A549 (cell line): ENCODE measurements around the gene GET4. TPM values are rescaled to one million over a fixed set of nuclear protein-coding genes. Genes with fewer than 3 reads are reported as not detected.

Source experiments
- ATAC-seq, 2 experiments: fragments of 200-7000 bp in 1 of 2; fragments of >200 bp in 1 of 2; cut with Nextera tagmentation in 1 of 2; cut with Tn5 transposase in 1 of 2; 3 replicates each; pipeline versions ENCODE4 v1.8.0 to v1.9.1; 2018 to 2020; ENCODE audit warnings: mild to moderate bottlenecking in 1 of 2, moderate library complexity in 1 of 2
- CTCF ChIA-PET: fragments of 300-600 bp; sonication (Branson Sonifier 250); formaldehyde crosslinking; extraction: SDS; loops from one replicate; lab custom pipeline; 2021; ENCODE audit warnings: antibody characterized with exemption, inconsistent platforms; lab: Yijun Ruan, JAX
- POLR2A ChIA-PET: fragments of 350-600 bp; formaldehyde crosslinking; extraction: SDS; loops from one replicate; lab custom pipeline; 2021; ENCODE audit warnings: antibody characterized with exemption, inconsistent platforms; lab: Yijun Ruan, JAX
- DNase-seq, 2 experiments: peaks; one replicate each; pipeline versions ENCODE4 v3.0.0 to v3.0.0-alpha.2; 2011 to 2016; ENCODE audit warnings: low read depth in 1 of 2, low spot score in 1 of 2
- FAIRE-seq: peaks from 2 replicates; lab custom pipeline; 2011; peaks lifted over from hg19 to GRCh38; lab: Jason Lieb, UNC
- H3K27ac ChIP-seq, 2 experiments: fragments of >200 bp; sonication (Bioruptor Twin); formaldehyde crosslinking; 3 replicates each; pipeline ENCODE4 v1.5.1; 2016 to 2017
- H3K4me1 ChIP-seq: fragments of >200 bp; sonication (Bioruptor Twin); formaldehyde crosslinking; 3 replicates; pipeline ENCODE4 v1.6.1; 2016
- H3K4me2 ChIP-seq: fragments of >200 bp; sonication (Bioruptor Twin); formaldehyde crosslinking; 3 replicates; pipeline ENCODE4 v1.6.1; 2016
- H3K4me3 ChIP-seq: fragments of >200 bp; sonication (Bioruptor Twin); formaldehyde crosslinking; 3 replicates; pipeline ENCODE4 v1.5.1; 2016
- H3K9me3 ChIP-seq: fragments of >200 bp; sonication (Bioruptor Twin); formaldehyde crosslinking; 3 replicates; pipeline ENCODE4 v1.6.1; 2016
- CHD4 ChIP-seq: fragments of 200-600 bp; sonication (generic); IDR thresholded peaks from 2 replicates; pipeline ENCODE4 v1.6.1; 2016; ENCODE audit warnings: antibody characterized with exemption, mild to moderate bottlenecking, borderline replicate concordance
- ESRRA ChIP-seq: fragments of 150-350 bp; IDR thresholded peaks from 2 replicates; pipeline ENCODE4 v1.6.1; 2014; ENCODE audit warnings: mild to moderate bottlenecking, low read length, borderline replicate concordance
- HDAC2 ChIP-seq: fragments of 200-600 bp; sonication (generic); IDR thresholded peaks from 2 replicates; pipeline ENCODE4 v1.6.1; 2016
- HOXA7 ChIP-seq: fragments of 250-450 bp; sonication (Bioruptor Pico); IDR thresholded peaks from 2 replicates; pipeline ENCODE4 v1.5.0; 2020; ENCODE audit warnings: mild to moderate bottlenecking, moderate library complexity
- JUNB ChIP-seq: fragments of >200 bp; sonication (Bioruptor Twin); formaldehyde crosslinking; IDR thresholded peaks from 2 replicates; pipeline ENCODE4 v1.6.1; 2016
- KDM1A ChIP-seq: fragments of 200-600 bp; sonication (generic); IDR thresholded peaks from 2 replicates; pipeline ENCODE4 v1.6.1; 2016; ENCODE audit warnings: low read depth, mild to moderate bottlenecking
- MAZ ChIP-seq: fragments of 150-350 bp; IDR thresholded peaks from 2 replicates; pipeline ENCODE4 v1.6.1; 2014; ENCODE audit warnings: antibody characterized with exemption, low read depth, low read length, borderline replicate concordance
- MYC ChIP-seq: IDR thresholded peaks from 2 replicates; pipeline ENCODE4 v1.6.1; 2012; ENCODE audit warnings: mild to moderate bottlenecking, inconsistent platforms, low read length, improper control_type of control experiment, borderline replicate concordance
- RAD21 ChIP-seq, 2 experiments: fragments of >200 bp in 1 of 2; sonication (Bioruptor Twin) in 1 of 2; formaldehyde crosslinking in 1 of 2; IDR thresholded peaks in 1 of 2; conservative IDR thresholded peaks in 1 of 2; 2 replicates in 1 of 2; 3 replicates in 1 of 2; pipeline ENCODE4 v1.6.1; 2012 to 2018; ENCODE audit warnings: inconsistent platforms in 1 of 2
- RCOR1 ChIP-seq: fragments of 150-350 bp; IDR thresholded peaks from 2 replicates; pipeline ENCODE4 v1.6.1; 2014; ENCODE audit warnings: antibody characterized with exemption, low read length, low read depth
- RFX5 ChIP-seq: fragments of 450-650 bp; IDR thresholded peaks from 2 replicates; pipeline ENCODE4 v1.7.1; 2014; ENCODE audit warnings: antibody characterized with exemption, mild to moderate bottlenecking, moderate library complexity
- RNF2 ChIP-seq: fragments of 200-600 bp; sonication (generic); IDR thresholded peaks from 2 replicates; pipeline ENCODE4 v1.6.1; 2016; ENCODE audit warnings: low read depth, mild to moderate bottlenecking, antibody characterized with exemption, moderate library complexity, borderline replicate concordance
- SMC3 ChIP-seq: fragments of >200 bp; sonication (Bioruptor Twin); formaldehyde crosslinking; IDR thresholded peaks from 3 replicates; pipeline ENCODE4 v1.6.1; 2018; ENCODE audit warnings: inconsistent platforms
- TFCP2L1 ChIP-seq: fragments of 250-450 bp; sonication (Bioruptor Pico); IDR thresholded peaks from 2 replicates; pipeline ENCODE4 v1.5.0; 2021; ENCODE audit warnings: mild to moderate bottlenecking
- TP53 ChIP-seq: fragments of 250-450 bp; sonication (Bioruptor Pico); IDR thresholded peaks from 2 replicates; pipeline ENCODE4 v1.5.0; 2021; ENCODE audit warnings: mild to moderate bottlenecking, moderate library complexity
- ZC3H11A ChIP-seq: fragments of 450-650 bp; IDR thresholded peaks from 2 replicates; pipeline ENCODE4 v1.6.1; 2014; ENCODE audit warnings: antibody characterized with exemption, mild to moderate bottlenecking
- ZNF302 ChIP-seq: fragments of 250-450 bp; sonication (Bioruptor Pico); IDR thresholded peaks from 2 replicates; pipeline ENCODE4 v1.9.0; 2021; ENCODE audit warnings: inconsistent platforms, mild to moderate bottlenecking, moderate library complexity
- ZSCAN20 ChIP-seq: fragments of 250-450 bp; sonication (Bioruptor Pico); IDR thresholded peaks from 2 replicates; pipeline ENCODE4 v1.8.0; 2022; ENCODE audit warnings: mild to moderate bottlenecking, moderate library complexity
- whole genome bisulfite sequencing: methylation state at CpG from one replicate; pipeline ENCODE4 v1.1.6; 2017; ENCODE audit errors: missing lambda C conversion rate; 5-methylcytosine and 5-hydroxymethylcytosine counted together
- polyA plus RNA-seq, 4 experiments: library from polyadenylated mRNA; depleted of rRNA in 3 of 4; stranded (reverse); fragments of >200 nt; fragmentation: RNase III in 1 of 4; extraction: RNeasy Plus Mini Kit Qiagen cat#74134 plus additional on column Dnase treatment in 1 of 4; gene quantifications; 2 replicates in 3 of 4; 3 replicates in 1 of 4; pipeline ENCODE4 v1.2.3, GENCODE V29; 2011 to 2017
- TF ChIP-seq, protein P1 (sequence below): IDR thresholded peaks from 2 replicates; pipeline ENCODE4 v1.6.1; 2012; ENCODE audit warnings: low read depth, borderline replicate concordance
- TF ChIP-seq, protein P2 (sequence below): fragments of >200 bp; sonication (Bioruptor Twin); formaldehyde crosslinking; IDR thresholded peaks from 3 replicates; pipeline ENCODE4 v1.6.1; 2016
- TF ChIP-seq, protein P3 (sequence below): IDR thresholded peaks from 2 replicates; pipeline ENCODE4 v1.6.1; 2012
- TF ChIP-seq, protein P4 (sequence below): fragments of 250-450 bp; sonication (Bioruptor Pico); IDR thresholded peaks from 2 replicates; pipeline ENCODE4 v1.5.0; 2020; ENCODE audit warnings: low read depth, mild to moderate bottlenecking, moderate library complexity
- TF ChIP-seq, protein P5 (sequence below): fragments of 450-650 bp; IDR thresholded peaks from 2 replicates; pipeline ENCODE4 v1.6.1; 2014; ENCODE audit warnings: antibody characterized with exemption
- TF ChIP-seq, protein P6 (sequence below): fragments of 200-600 bp; sonication (generic); IDR thresholded peaks from 2 replicates; pipeline ENCODE4 v1.6.1; 2016; ENCODE audit warnings: antibody characterized with exemption, mild to moderate bottlenecking, moderate library complexity

Gene GET4
- polyA plus RNA-seq, 2 of the 4 experiments (the other 2 are of a cell fraction) = 26.1 to 37.0 TPM

DNA sequence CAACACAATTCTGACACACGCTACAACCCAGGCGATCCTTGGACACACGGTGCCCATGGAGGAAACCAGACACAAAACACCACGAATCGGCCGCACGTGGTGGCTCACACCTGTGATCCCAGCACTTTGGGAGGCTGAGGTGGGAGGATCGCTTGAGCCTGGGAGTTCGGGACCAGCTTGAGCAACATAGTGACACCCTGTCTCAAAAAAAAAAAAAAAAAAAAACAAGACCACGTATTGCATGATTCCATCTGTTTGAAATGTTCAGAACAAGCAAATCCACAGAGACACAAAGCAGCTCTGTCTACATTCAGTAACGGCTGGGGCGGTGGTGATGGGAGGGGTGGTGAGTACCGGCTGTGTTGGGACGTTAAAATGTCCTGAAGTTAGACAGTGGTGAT is 53.0 kb downstream of the GET4 start:
- H3K4me1 ChIP-seq = peaks cover 5% of the 10 kb centered on the region; the same call in 2 of the 3 replicates
- WGBS = 65% methylated on average over 14 of the region's 14 CpGs
- DNase-seq (no peak), ATAC-seq (no peak), FAIRE-seq (no peak)
- H3K4me3 ChIP-seq = no peak overlapping the region
- ChIA-PET CTCF (interaction anchor here (0.6 to 0.8 kb wide), 3 partner anchors 25 to 69 kb away, joined by 3 to 4 read pairs (median 3); no protein-coding TSS in a partner anchor), POLR2A (no interaction called here)
- no peaks in the 10 kb centered on the region for H3K9me3 ChIP-seq
- H3K27ac ChIP-seq = no peak overlapping the region
- no peak overlapping the region for H3K4me2 ChIP-seq
- TF ChIP-seq RFX5 (no peak), CHD4 (no peak), ESRRA (no peak), RCOR1 (no peak), JUNB (no peak), TP53 (CRISPR knock-in tag) (no peak), KDM1A (no peak), ZNF302 (CRISPR knock-in tag) (no peak), MAZ (no peak), HDAC2 (no peak), SMC3 (no peak), TFCP2L1 (CRISPR knock-in tag) (no peak), HOXA7 (CRISPR knock-in tag) (no peak), RAD21 (conservative IDR thresholded peaks at IDR 0.05 in 1 of 2, IDR thresholded peaks at IDR 0.05 in 1 of 2) (no peak), ZSCAN20 (CRISPR knock-in tag) (no peak), MYC (no peak)
- TF ChIP-seq, protein P1, sequence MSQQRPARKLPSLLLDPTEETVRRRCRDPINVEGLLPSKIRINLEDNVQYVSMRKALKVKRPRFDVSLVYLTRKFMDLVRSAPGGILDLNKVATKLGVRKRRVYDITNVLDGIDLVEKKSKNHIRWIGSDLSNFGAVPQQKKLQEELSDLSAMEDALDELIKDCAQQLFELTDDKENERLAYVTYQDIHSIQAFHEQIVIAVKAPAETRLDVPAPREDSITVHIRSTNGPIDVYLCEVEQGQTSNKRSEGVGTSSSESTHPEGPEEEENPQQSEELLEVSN = no peak
- TF ChIP-seq, protein P2, sequence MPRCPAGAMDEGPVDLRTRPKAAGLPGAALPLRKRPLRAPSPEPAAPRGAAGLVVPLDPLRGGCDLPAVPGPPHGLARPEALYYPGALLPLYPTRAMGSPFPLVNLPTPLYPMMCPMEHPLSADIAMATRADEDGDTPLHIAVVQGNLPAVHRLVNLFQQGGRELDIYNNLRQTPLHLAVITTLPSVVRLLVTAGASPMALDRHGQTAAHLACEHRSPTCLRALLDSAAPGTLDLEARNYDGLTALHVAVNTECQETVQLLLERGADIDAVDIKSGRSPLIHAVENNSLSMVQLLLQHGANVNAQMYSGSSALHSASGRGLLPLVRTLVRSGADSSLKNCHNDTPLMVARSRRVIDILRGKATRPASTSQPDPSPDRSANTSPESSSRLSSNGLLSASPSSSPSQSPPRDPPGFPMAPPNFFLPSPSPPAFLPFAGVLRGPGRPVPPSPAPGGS = no peak
- TF ChIP-seq, protein P3, sequence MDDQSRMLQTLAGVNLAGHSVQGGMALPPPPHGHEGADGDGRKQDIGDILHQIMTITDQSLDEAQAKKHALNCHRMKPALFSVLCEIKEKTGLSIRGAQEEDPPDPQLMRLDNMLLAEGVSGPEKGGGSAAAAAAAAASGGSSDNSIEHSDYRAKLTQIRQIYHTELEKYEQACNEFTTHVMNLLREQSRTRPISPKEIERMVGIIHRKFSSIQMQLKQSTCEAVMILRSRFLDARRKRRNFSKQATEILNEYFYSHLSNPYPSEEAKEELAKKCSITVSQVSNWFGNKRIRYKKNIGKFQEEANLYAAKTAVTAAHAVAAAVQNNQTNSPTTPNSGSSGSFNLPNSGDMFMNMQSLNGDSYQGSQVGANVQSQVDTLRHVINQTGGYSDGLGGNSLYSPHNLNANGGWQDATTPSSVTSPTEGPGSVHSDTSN = no peak
- TF ChIP-seq, all 56 proteins: peak for 0

DNA sequence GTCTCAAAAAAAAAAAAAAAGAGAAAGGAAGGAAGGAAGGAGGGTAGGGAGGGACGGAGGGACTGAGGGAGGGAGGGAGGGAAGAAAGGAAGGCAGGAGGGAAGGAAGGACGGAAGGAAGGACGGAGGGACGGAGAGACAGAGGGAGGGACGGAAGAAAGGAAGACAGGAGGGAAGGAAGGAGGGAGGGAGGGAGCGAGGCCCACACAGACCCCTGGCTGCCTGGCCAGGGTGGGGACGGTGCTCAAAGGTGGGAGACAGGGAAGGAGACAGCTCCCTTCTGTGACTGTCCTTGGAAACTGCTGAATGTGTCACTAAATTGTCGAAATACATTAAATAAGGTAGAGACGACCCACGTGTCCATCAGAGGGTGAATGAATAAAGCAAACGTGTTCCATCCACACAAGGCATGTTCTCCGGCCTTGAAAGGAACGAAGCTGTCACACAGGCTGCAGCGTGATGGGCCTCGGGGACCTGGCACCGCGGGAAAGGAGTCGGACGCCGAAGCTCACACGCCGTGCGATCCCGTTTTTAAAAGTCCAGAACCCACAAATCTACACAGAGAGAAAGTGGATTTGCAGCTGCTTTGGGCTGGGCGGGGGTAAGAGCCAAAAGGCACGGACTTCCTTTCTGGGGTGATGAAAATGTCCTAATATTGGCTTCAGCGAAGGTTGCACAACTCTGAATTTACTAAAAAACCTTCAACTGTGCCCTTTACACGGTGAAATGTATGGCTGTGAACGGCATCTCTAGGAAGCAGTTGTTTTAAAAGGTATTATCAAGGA is 54.8 kb downstream of the GET4 start:
- TF ChIP-seq, protein P4, sequence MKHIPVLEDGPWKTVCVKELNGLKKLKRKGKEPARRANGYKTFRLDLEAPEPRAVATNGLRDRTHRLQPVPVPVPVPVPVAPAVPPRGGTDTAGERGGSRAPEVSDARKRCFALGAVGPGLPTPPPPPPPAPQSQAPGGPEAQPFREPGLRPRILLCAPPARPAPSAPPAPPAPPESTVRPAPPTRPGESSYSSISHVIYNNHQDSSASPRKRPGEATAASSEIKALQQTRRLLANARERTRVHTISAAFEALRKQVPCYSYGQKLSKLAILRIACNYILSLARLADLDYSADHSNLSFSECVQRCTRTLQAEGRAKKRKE (CRISPR knock-in tag) = no peak
- TF ChIP-seq, protein P5, sequence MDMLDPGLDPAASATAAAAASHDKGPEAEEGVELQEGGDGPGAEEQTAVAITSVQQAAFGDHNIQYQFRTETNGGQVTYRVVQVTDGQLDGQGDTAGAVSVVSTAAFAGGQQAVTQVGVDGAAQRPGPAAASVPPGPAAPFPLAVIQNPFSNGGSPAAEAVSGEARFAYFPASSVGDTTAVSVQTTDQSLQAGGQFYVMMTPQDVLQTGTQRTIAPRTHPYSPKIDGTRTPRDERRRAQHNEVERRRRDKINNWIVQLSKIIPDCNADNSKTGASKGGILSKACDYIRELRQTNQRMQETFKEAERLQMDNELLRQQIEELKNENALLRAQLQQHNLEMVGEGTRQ = no peak
- TF ChIP-seq HDAC2 (no peak), RNF2 (no peak), ZC3H11A (no peak), MYC (no peak)
- TF ChIP-seq, protein P6, sequence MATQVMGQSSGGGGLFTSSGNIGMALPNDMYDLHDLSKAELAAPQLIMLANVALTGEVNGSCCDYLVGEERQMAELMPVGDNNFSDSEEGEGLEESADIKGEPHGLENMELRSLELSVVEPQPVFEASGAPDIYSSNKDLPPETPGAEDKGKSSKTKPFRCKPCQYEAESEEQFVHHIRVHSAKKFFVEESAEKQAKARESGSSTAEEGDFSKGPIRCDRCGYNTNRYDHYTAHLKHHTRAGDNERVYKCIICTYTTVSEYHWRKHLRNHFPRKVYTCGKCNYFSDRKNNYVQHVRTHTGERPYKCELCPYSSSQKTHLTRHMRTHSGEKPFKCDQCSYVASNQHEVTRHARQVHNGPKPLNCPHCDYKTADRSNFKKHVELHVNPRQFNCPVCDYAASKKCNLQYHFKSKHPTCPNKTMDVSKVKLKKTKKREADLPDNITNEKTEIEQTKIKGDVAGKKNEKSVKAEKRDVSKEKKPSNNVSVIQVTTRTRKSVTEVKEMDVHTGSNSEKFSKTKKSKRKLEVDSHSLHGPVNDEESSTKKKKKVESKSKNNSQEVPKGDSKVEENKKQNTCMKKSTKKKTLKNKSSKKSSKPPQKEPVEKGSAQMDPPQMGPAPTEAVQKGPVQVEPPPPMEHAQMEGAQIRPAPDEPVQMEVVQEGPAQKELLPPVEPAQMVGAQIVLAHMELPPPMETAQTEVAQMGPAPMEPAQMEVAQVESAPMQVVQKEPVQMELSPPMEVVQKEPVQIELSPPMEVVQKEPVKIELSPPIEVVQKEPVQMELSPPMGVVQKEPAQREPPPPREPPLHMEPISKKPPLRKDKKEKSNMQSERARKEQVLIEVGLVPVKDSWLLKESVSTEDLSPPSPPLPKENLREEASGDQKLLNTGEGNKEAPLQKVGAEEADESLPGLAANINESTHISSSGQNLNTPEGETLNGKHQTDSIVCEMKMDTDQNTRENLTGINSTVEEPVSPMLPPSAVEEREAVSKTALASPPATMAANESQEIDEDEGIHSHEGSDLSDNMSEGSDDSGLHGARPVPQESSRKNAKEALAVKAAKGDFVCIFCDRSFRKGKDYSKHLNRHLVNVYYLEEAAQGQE = no peak
- TF ChIP-seq, protein P3 = no peak
- H3K4me2 ChIP-seq = no peak overlapping the region
- no peaks in the 10 kb centered on the region for H3K9me3 ChIP-seq
- FAIRE-seq (no peak), DNase-seq (no peak), ATAC-seq (no peak)
- POLR2A ChIA-PET = interaction anchor here (0.6 kb wide), 1 partner anchor 33 kb away, joined by 3 read pairs; no protein-coding TSS in a partner anchor
- CTCF ChIA-PET = no interaction called here
- peaks cover 3% of the 10 kb centered on the region for H3K4me1 ChIP-seq
- H3K27ac ChIP-seq = no peak overlapping the region
- 72% methylated on average over 28 of the region's 29 CpGs for WGBS
- H3K4me3 ChIP-seq = no peak overlapping the region
